PC-9 (cell line): ENCODE data around the gene TNFRSF25.

Experiments used
- CTCF ChIP-seq: fragments of 200-600 bp; sonication (generic); conservative IDR thresholded peaks from 2 replicates; pipeline ENCODE4 v1.6.1; 2017; ENCODE audit warnings: mixed run types, antibody characterized with exemption, mild to moderate bottlenecking, moderate library complexity
- EZH2 ChIP-seq: fragments of 200-600 bp; sonication (generic); IDR thresholded peaks from 2 replicates; pipeline ENCODE4 v1.8.0; 2017; ENCODE audit warnings: antibody characterized with exemption, low read depth

GRCh38 chr1:6426277-6426971 lies 39.5 kb downstream of the TNFRSF25 start:
- TF ChIP-seq CTCF (no peak), EZH2 (no peak)
